Fibroblast of villous mesenchyme (primary cell): Measurements from ENCODE around the gene POLR2L. TPM values are rescaled to one million over a fixed set of nuclear protein-coding genes. Genes with fewer than 3 reads are reported as not detected.

ENCODE experiments used
- DNase-seq: peaks from one replicate; pipeline ENCODE4 v3.0.0-alpha.2; 2010; ENCODE audit warnings: low read depth
- H3K4me3 ChIP-seq: 2 replicates; pipeline ENCODE4 v1.5.1; 2011; ENCODE audit warnings: low read depth, mild to moderate bottlenecking, low read length
- CTCF ChIP-seq: IDR thresholded peaks from 2 replicates; pipeline ENCODE4 v1.5.1; 2012; ENCODE audit warnings: low read depth, mild to moderate bottlenecking, low read length; ENCODE audit not compliant: insufficient read depth
- small RNA-seq: library from RNA; depleted of rRNA; stranded (forward); fragments of <200 nt; gene quantifications from one replicate; pipeline ENCODE3, GENCODE V24; 2012
- total RNA-seq: library from RNA; depleted of rRNA; stranded (reverse); fragments of >200 nt; gene quantifications from 2 replicates; pipeline ENCODE4 v1.2.3, GENCODE V29; 2012

The POLR2L gene
- total RNA-seq, 1 donor = 92.4 TPM

GRCh38 chr11:792535-792821 lies 49.9 kb downstream of the POLR2L start:
- no peak overlapping the region for H3K4me3 ChIP-seq
- TF ChIP-seq CTCF = no peak
- no peak for DNase-seq

GRCh38 chr11:791658-792534 lies 50.4 kb downstream of the POLR2L start:
- no peak overlapping the region for H3K4me3 ChIP-seq
- DNase-seq = no peak
- TF ChIP-seq CTCF = no peak

- TF ChIP-seq CTCF = no peak
- H3K4me3 ChIP-seq = no peak overlapping the region
- no peak for DNase-seq
These were observed 51.4 kb downstream of the POLR2L start for GRCh38 chr11:790721-791564.

GRCh38 chr11:789943-790342 lies 52.4 kb downstream of the POLR2L start, which contains the start of gene CEND1:
TSS of gene CEND1 (minus strand) at chr11:790090. CDS start at chr11:788576, 1,514 bp downstream.
- H3K4me3 ChIP-seq = no peak within 1 kb of the TSS
- TF ChIP-seq CTCF = no peak
- DNase-seq = no peak

Small RNA genes within 50 kb of the gene (small RNA-seq; reads per million reads assigned to genes)
- gene SNORA52 = not detected

Other genes with a start within 250 kb of the POLR2L start
- gene IRF7, start 226.6 kb downstream of the POLR2L start, total RNA-seq = 7.7 and 8.2 TPM in 2 replicates
- gene CDHR5, start 217.6 kb downstream of the POLR2L start, total RNA-seq = not detected in 2 replicates
- gene SCT, start 215.3 kb downstream of the POLR2L start, total RNA-seq = not detected in 2 replicates
- not detected in 2 replicates for gene DRD4, start 205.3 kb downstream of the POLR2L start, total RNA-seq
- gene DEAF1, start 147.3 kb downstream of the POLR2L start, total RNA-seq = 33.7 and 33.8 TPM in 2 replicates
- gene TMEM80, start 146.7 kb downstream of the POLR2L start, total RNA-seq = 13.0 and 16.8 TPM in 2 replicates
- gene EPS8L2, start 136.3 kb downstream of the POLR2L start, total RNA-seq = 42.5 and 55.3 TPM in 2 replicates
- gene TALDO1, start 95.1 kb downstream of the POLR2L start, total RNA-seq = 142 and 148 TPM in 2 replicates
- 26.3 and 44.8 TPM in 2 replicates for gene GATD1, start 65.0 kb downstream of the POLR2L start, total RNA-seq
- gene CEND1, start 52.4 kb downstream of the POLR2L start, total RNA-seq = 0.43 and 0.64 TPM in 2 replicates
- 12.6 and 16.8 TPM in 2 replicates for gene SLC25A22, start 44.2 kb downstream of the POLR2L start, total RNA-seq
- 5.5 and 7.8 TPM in 2 replicates for gene PIDD1, start 37.3 kb downstream of the POLR2L start, total RNA-seq
- 220 and 278 TPM in 2 replicates for gene RPLP2, start 32.6 kb downstream of the POLR2L start, total RNA-seq
- 23.5 and 28.5 TPM in 2 replicates for gene PNPLA2, start 23.6 kb downstream of the POLR2L start, total RNA-seq
- 0.43 and 0.97 TPM in 2 replicates for gene CRACR2B, start 14.6 kb downstream of the POLR2L start, total RNA-seq
- 218 and 295 TPM in 2 replicates for gene CD151, start 9.6 kb downstream of the POLR2L start, total RNA-seq
- gene TSPAN4, start 323 bp upstream of the POLR2L start, total RNA-seq = 113 and 126 TPM in 2 replicates
- 42.2 and 42.3 TPM in 2 replicates for gene CHID1, start 68.3 kb upstream of the POLR2L start, total RNA-seq
- 45.7 and 53.5 TPM in 2 replicates for gene AP2A2, start 83.3 kb upstream of the POLR2L start, total RNA-seq
- gene MUC6, start 194.2 kb upstream of the POLR2L start, total RNA-seq = not detected in 2 replicates
- not detected in 2 replicates for gene MUC2, start 232.3 kb upstream of the POLR2L start, total RNA-seq